ENCODE results near the gene TXN.

The TXN gene

DNA sequence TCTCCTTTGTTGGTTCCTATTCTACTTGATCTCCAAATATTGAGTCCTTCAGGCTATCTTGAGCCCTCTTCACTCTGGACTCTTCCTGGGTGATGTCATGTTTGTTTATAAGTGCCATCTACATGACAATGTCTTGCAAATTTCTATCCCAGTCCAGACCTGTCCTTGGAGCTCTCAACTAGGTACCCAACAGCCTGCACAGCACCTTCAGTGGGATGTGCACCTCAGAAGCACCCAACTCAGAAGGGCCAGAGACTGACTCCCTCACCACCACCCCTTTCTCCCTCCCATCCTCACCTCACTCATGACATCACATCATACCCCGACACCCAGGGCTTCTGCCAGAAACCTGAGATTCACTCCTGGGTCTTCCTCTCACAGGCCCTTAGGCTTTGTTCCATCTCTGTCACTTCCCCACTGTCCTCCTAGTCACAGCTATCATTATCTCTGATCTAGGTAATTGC is 14.4 kb downstream of the TXN start:
- Histone ChIP-seq H3K79me2 (ENCODE audit: insufficient read depth, low read length) (no peaks in the 10 kb centered on the region), H3F3A (ENCODE audit: insufficient read depth) (no peaks in the 10 kb centered on the region), H4K20me1 (ENCODE audit: low read depth, low read length) (no peaks in the 10 kb centered on the region), H3K9me2 (replicated peaks; ENCODE audit: insufficient read depth, low read length) (no peaks in the 10 kb centered on the region), H3K27me3 (ENCODE audit: low read length) (no peaks in the 10 kb centered on the region), H3K9me3 (ENCODE audit: insufficient read depth, low read length) (no peaks in the 10 kb centered on the region), H3K4me2 (ENCODE audit: low read depth, low read length, poor library complexity, severe bottlenecking) (no peak overlapping the region), H3K27ac (ENCODE audit: low read depth, low read length) (no peak overlapping the region), H3K4me3 (ENCODE audit: insufficient read depth, low read length, poor library complexity, severe bottlenecking) (no peak overlapping the region), H3K36me3 (ENCODE audit: low read length) (no peaks in the 10 kb centered on the region; the same call in 1 of the 2 replicates), H3K9ac (ENCODE audit: low read length) (no peak overlapping the region), H2AFZ (ENCODE audit: low read depth, low read length, severe bottlenecking) (no peak overlapping the region)
- TF ChIP-seq, protein P1, sequence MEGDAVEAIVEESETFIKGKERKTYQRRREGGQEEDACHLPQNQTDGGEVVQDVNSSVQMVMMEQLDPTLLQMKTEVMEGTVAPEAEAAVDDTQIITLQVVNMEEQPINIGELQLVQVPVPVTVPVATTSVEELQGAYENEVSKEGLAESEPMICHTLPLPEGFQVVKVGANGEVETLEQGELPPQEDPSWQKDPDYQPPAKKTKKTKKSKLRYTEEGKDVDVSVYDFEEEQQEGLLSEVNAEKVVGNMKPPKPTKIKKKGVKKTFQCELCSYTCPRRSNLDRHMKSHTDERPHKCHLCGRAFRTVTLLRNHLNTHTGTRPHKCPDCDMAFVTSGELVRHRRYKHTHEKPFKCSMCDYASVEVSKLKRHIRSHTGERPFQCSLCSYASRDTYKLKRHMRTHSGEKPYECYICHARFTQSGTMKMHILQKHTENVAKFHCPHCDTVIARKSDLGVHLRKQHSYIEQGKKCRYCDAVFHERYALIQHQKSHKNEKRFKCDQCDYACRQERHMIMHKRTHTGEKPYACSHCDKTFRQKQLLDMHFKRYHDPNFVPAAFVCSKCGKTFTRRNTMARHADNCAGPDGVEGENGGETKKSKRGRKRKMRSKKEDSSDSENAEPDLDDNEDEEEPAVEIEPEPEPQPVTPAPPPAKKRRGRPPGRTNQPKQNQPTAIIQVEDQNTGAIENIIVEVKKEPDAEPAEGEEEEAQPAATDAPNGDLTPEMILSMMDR (IDR thresholded peaks at IDR 0.05; ENCODE audit: insufficient read depth, low read length, poor library complexity, severe bottlenecking): no peak
- TF ChIP-seq EZH2phosphoT487 (conservative IDR thresholded peaks at IDR 0.05; ENCODE audit: low read length): no peak

- Histone ChIP-seq H4K20me1 (ENCODE audit: low read depth, low read length) (no peaks in the 10 kb centered on the region), H3K36me3 (ENCODE audit: low read length) (no peaks in the 10 kb centered on the region; the same call in 1 of the 2 replicates), H3K27ac (ENCODE audit: low read depth, low read length) (no peak overlapping the region), H3K9me2 (replicated peaks; ENCODE audit: insufficient read depth, low read length) (no peaks in the 10 kb centered on the region), H2AFZ (ENCODE audit: low read depth, low read length, severe bottlenecking) (no peak overlapping the region), H3F3A (ENCODE audit: insufficient read depth) (no peaks in the 10 kb centered on the region), H3K9me3 (ENCODE audit: insufficient read depth, low read length) (no peaks in the 10 kb centered on the region), H3K79me2 (ENCODE audit: insufficient read depth, low read length) (no peaks in the 10 kb centered on the region), H3K27me3 (ENCODE audit: low read length) (no peaks in the 10 kb centered on the region), H3K9ac (ENCODE audit: low read length) (no peak overlapping the region), H3K4me3 (ENCODE audit: insufficient read depth, low read length, poor library complexity, severe bottlenecking) (no peak overlapping the region), H3K4me2 (ENCODE audit: low read depth, low read length, poor library complexity, severe bottlenecking) (no peak overlapping the region)
- TF ChIP-seq, protein P1 (IDR thresholded peaks at IDR 0.05; ENCODE audit: insufficient read depth, low read length, poor library complexity, severe bottlenecking): no peak
- TF ChIP-seq EZH2phosphoT487 (conservative IDR thresholded peaks at IDR 0.05; ENCODE audit: low read length): no peak
These were observed 14.9 kb downstream of the TXN start for GRCh38 chr9:110241260-110241857.

- no peak overlapping the region for H3K4me2 ChIP-seq (ENCODE audit: low read depth, low read length, poor library complexity, severe bottlenecking)
- H3K9me3 ChIP-seq (ENCODE audit: insufficient read depth, low read length): no peaks in the 10 kb centered on the region
- H3K9ac ChIP-seq (ENCODE audit: low read length): no peak overlapping the region
- H3K27me3 ChIP-seq (ENCODE audit: low read length): no peaks in the 10 kb centered on the region
- H3K36me3 ChIP-seq (ENCODE audit: low read length): no peaks in the 10 kb centered on the region; the same call in 1 of the 2 replicates
- H2AFZ ChIP-seq (ENCODE audit: low read depth, low read length, severe bottlenecking): no peak overlapping the region
- no peaks in the 10 kb centered on the region for H3K79me2 ChIP-seq (ENCODE audit: insufficient read depth, low read length)
- H3K27ac ChIP-seq (ENCODE audit: low read depth, low read length): no peak overlapping the region
- no peaks in the 10 kb centered on the region for H3F3A ChIP-seq (ENCODE audit: insufficient read depth)
- H3K4me3 ChIP-seq (ENCODE audit: insufficient read depth, low read length, poor library complexity, severe bottlenecking): no peak overlapping the region
- no peaks in the 10 kb centered on the region for H3K9me2 ChIP-seq (replicated peaks; ENCODE audit: insufficient read depth, low read length)
- no peaks in the 10 kb centered on the region for H4K20me1 ChIP-seq (ENCODE audit: low read depth, low read length)
- no peak for TF ChIP-seq EZH2phosphoT487 (conservative IDR thresholded peaks at IDR 0.05; ENCODE audit: low read length)
- TF ChIP-seq, protein P1 (IDR thresholded peaks at IDR 0.05; ENCODE audit: insufficient read depth, low read length, poor library complexity, severe bottlenecking): no peak
These were observed 16.1 kb downstream of the TXN start for GRCh38 chr9:110240198-110240597.

Measured in SU-DHL-6 (cell line).